WI38 (cell line): Measurements from ENCODE around the gene ERCC6L.

Experiments
- H3K4me3 ChIP-seq: 2 replicates; pipeline ENCODE4 v1.5.1; 2011; ENCODE audit warnings: low read depth, mild to moderate bottlenecking, control low read depth, low read length
- TF ChIP-seq, protein P1 (sequence below): IDR thresholded peaks from 2 replicates; pipeline ENCODE4 v1.5.1; 2012; ENCODE audit warnings: low read depth, mild to moderate bottlenecking, control low read depth, low read length

ERCC6L gene

DNA sequence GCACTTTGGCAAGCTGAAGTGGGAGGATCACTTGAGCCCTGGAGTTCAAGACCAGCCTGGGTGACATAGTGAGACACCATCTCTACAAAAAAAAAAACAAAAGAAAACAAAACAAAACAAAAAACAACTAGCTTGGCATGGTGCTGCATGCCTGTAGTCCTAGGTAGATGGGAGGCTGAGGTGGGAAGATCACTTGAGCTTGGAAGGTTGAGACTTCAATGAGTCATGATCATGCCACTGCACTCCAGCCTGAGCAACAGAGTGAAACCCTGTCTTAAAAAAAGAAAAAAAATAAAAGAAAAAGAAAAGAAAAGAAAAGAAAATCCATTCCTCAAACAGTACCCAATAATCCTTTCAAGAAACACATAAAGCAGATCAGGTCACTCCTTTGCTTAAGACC, 14.9 kb upstream of the ERCC6L start:
- TF ChIP-seq, protein P1, sequence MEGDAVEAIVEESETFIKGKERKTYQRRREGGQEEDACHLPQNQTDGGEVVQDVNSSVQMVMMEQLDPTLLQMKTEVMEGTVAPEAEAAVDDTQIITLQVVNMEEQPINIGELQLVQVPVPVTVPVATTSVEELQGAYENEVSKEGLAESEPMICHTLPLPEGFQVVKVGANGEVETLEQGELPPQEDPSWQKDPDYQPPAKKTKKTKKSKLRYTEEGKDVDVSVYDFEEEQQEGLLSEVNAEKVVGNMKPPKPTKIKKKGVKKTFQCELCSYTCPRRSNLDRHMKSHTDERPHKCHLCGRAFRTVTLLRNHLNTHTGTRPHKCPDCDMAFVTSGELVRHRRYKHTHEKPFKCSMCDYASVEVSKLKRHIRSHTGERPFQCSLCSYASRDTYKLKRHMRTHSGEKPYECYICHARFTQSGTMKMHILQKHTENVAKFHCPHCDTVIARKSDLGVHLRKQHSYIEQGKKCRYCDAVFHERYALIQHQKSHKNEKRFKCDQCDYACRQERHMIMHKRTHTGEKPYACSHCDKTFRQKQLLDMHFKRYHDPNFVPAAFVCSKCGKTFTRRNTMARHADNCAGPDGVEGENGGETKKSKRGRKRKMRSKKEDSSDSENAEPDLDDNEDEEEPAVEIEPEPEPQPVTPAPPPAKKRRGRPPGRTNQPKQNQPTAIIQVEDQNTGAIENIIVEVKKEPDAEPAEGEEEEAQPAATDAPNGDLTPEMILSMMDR = no peak
- H3K4me3 ChIP-seq = no peak overlapping the region

DNA sequence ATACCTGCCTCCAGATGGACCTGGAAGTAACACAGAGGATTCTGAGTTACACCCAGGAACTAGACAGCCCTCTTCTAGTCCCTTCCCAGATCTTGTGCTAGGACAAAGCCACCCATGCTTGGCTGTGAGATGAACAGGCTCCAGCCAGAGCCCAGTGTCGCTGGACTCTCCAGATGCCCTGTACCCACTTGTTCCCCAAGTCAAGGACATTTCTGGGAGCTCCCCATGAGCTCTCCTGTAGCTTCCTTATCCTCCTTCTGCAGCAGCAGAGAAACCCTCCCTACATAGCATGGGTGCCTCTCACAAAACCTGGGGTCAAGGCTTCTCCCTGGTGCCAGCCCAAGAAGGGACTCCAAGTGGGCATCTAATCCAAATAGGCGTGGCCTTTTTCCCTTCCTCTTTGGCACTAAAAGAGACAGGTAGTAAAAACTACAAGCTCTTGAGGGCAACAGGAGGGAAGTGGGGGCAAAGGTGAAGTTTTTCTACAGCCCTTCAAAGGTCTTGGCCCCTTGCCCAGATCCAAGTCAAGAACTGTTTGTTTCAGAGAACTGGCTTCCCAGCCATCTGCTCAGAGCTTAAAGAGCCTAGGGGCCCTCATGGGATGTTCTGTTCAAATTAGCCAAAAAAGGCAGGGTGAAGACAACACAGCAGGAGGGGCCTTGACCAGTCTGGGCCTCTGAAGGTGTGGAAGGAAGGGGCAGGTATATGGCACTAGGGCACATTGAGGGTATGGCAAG, 8.5 kb upstream of the ERCC6L start:
- H3K4me3 ChIP-seq = no peak overlapping the region
- TF ChIP-seq, protein P1 = no peak

DNA sequence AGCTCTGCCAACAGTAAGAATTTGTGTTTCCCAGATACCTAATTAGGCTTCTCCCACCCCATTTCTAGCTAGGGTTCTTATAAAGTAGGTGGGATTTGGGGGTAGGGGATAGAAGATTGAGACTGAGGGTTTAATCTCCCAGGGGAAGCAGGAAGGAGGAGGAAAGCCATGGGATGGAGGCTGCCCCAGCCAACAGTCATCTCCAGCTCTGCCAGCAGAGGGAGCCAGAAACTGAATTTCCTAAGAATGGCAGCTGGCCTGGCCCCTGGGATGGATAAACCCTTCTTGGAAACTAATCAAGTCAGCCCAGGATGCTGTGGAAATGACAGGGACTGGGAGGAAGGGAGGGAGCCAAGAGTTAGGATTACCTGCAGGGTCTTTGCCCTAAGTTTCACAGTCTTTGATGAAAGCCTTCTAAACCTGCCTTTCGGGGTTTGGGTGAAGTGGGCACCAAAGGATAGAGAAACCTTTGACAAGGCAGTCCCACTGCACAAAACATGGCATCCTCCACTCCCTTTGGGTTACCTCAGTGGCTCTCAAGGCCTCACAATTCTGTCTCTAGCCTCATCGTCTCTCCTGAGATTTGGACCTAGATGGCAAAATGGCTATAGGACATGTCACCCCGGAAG, 6.7 kb upstream of the ERCC6L start:
- TF ChIP-seq, protein P1 = peak; percentile 86
- H3K4me3 ChIP-seq = no peak overlapping the region

DNA sequence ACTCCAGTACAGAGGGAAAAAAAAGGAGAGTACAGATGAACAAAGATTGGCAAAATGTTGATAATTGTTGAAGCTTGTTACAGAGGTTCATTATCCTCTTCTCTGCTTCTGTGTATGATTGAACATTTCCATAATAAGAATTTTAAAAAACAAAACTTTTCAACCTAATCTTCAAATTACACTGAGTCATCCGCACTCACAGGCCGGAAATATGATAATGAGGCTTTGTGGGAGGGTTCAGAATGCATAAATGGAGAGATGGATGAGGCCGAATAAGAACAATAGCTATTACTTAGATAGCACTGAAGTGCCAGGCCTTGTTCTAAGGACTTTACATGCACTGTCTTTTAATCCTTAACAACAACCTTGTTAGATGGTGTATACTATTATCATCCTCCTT, 4.6 kb upstream of the ERCC6L start:
- no peak overlapping the region for H3K4me3 ChIP-seq
- TF ChIP-seq, protein P1 = no peak

DNA sequence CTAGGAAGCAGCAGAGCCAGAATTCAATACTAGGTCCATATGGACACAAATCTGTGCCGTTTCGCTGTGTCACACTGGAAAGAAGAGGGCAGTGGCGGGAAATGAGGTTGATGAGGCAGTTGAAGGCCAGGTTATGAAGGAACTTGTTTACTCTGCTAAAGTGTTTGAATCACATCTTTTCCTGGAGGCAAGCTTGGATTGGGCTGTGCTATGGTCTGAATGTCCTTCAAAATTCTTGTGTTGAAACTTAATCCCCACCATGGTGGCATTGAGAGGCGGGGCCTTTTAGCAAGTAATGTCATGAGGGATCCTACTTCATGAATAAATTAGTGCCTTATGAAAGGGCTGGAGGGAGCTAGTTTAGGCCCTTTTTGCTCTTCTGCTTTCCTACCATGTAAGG, 2.1 kb upstream of the ERCC6L start:
- TF ChIP-seq, protein P1 = no peak
- no peak overlapping the region for H3K4me3 ChIP-seq

DNA sequence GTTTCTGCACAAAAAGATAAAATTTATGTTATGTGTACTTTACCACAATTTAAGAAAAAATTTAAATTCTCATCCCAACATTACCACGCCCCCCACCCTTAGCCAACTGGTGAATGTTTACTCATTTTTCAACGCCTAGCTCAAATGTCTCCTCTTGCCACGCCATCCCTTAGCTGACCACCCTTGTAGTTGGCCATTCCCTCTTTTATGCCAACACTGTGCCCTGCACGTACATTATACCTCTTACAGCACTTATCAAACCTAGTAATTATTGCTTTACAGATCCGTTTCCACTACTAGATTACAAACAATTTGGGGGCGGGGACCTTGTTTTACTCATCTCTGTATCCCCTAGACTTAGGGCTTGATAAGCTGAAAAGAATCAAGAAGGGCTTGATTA, 644 bp downstream of the ERCC6L start:
- peak overlapping the region; percentile 63 for H3K4me3 ChIP-seq
- TF ChIP-seq, protein P1 = no peak

DNA sequence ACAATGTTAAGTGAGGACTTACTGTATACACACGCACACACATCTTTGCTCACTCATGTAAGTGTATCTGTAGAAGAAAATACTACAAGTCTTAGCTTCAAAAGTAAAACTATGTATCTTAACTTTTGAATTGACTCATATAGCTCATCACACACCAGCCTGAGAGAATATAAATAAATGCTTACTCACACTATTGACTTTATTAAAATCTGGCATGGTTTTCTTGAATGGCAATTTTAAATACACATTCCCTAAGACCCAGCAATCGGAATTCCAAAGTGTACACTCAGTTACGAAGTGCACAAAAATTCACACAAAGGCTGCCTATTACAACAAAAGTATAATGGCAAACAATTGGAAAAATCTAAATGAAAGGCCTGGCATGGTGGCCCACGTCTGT, 2.0 kb downstream of the ERCC6L start:
- TF ChIP-seq, protein P1 = no peak
- no peak overlapping the region for H3K4me3 ChIP-seq
